NCI-H1092 treated with DMSO at 0.1 percent for 48 hours (cell line): ENCODE results near the gene PTPN22.

Source experiments
- DNase-seq: peaks from one replicate; lab custom pipeline; 2025; lab: John Stamatoyannopoulos, UW

PTPN22 gene

DNA sequence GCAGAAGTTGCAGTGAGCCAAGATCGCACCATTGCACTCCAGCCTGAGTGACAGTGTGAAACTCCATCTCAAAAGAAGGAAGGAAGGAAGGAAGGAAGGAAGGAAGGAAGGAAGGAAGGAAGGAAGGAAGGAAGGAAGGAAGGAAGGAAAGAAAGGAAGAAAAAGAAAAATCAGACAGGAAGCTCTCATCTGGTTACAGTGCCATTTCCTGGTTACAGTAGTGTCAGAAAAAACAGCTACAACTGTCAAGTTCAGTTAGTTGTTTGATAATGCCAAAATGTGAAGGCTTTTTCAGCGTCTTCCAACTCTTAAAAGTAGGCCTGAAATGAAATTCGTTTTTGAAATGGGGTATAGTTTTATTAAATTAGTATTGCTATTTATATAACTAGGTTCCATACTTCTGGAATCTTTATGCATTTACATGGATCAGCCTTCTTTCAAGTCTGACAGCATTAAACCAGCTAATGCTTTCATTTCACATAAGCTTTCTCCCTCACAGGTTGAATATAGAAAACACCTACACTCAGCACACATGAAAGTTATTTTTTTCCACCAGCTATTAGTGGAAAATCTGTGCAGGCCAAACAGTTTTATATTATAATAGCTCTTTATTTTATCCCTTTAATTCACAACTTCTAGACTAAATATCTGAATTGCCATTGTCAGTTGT is 21.2 kb downstream of the PTPN22 start:
- DNase-seq = no peak

DNA sequence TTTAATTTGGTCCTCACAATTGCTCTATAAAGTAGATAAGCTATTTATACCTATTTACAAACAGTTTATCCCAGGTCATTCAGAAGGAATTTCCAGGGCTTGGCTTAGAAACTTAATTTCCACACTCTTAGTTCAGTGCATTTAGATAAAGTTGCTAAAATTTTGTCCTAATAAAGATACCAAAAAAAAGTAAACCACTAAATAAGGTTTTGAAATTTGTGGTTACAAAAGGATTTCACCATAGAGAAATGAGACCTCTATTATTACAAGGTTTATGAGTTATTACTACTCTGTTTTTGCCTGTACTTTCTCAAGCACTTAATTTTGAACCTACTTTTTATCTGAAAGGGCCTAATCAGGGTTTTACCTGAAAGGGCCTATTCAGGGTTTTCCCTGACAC is 22.4 kb downstream of the PTPN22 start:
- DNase-seq = no peak

DNA sequence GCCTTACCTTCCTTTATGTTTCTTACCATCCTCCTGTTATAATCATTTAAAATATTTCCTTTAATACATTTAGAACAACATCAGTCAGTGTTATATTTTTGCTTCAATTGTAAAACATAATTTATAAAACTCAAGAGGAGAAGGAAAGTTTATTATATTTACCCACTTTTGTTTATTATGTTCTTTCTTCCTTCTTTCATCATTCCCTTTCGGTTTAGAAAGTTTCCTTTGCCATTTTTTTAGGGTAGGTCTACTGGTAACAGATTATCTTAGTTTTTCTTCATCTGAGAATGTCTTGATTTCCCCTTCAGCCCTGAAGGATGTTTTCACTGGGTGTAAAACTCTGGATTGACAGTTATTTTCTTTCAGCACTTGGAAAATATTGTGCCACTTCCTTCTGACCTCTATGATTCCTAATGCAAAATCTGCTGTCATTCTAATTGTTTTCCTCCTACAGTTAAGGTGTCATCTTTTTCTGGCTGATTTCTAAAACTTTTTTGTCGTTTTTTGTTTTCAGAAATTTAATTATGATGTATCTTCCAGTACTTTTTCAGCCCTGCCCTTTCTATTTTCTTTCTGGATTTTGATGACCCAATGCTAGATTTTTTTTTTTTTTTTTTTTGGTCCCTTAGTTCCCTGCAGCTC is 25.0 kb downstream of the PTPN22 start:
- no peak for DNase-seq

DNA sequence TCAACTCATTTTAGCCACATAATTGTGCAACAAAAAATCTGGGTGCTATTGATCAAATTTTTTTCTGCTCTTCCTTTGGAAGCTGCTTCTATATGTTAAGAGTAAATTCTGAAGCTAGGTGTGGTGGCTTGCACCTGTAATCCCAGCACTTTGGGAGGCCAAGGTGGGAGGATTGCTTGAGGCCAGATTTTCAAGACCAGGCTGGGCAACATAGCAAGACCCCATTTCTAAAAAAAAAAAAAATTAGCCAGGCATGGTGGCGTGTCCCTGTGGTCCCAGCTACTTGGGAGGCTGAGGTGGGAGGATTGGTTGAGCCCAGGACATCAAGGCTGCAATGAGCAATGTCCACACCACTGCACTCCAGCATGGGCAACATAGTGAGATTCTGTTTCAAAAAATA is 35.0 kb downstream of the PTPN22 start:
- no peak for DNase-seq

DNA sequence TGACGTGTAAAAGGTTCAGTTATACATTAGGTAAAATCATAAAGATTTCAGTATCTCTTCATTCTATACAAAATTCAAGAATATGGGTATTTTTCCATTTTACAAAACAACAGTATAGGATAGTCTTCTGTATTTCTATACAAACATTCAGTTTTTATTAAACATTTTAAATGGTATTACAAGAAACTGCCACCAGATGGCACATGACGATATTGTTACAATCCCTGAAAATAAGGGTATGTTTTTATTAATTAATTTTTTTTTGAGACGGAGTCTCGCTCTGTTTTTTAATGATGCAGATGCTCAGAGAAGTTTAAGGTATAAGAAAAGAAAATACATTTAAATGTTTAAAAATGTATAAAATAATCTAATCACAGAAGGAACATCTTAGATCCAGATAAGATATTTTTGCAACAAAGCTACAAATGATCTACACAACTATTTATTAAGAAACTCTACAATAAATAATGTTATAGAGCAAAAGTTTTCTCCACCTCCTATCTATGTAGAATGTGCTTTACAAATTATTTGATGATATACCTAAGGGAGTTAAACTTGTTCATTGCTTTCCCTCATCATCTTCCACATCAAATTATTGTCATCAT is 35.7 kb downstream of the PTPN22 start:
- DNase-seq = peak; percentile 25

DNA sequence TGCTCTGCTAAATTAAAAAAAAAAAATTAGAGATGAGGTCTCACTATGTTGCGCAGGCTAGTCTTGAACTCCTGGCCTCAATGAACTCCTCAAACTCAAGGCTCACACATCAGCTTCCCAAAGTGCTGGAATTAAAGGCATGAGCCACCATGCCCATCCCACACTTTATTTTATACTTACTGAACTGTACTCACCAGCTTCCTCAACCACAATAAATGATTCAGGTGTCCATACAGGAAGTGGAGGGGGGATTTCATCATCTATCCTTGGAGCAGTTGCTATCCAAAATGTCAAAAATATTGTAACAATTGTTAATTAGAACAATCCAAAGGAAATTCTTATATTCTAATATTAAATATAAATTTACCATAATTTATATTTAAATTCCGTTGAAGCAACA is 36.8 kb downstream of the PTPN22 start:
- no peak for DNase-seq

DNA sequence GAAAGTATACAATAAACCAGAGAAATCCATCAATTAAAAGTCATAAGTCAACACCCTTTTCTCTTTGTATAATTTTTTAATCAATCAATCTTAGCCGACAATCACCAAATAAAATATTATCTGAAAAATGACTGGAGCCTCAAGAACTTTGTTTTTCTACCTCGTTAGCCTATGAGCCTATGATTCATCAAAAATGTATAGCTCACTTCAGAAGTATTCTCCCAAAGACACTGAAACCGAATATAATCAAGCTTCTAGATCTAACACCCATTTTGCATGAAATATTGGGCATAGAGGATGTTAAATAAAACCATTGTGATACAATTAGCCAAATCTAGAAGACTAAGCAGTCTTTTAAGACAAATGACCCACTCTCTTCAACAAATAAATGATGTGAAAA is 41.5 kb downstream of the PTPN22 start:
- no peak for DNase-seq

DNA sequence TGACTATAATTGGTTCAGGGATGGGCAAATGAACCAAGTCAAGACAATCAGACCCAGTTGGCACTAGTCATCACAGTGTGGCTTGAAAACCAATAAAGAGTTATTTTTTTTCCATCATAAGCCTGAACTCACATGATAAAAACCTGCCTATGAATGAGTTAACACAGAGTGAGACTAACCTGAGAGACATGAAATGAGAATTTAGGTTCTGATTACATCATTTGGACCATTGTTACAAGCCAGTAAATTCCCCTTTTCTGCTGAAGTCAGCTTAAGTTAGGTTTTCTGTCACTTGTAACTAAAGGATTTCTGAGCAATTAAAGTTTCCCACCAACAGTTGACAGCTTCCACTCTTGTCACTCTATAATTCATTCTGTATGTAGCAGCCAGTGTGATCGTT is 49.6 kb downstream of the PTPN22 start:
- DNase-seq = no peak

DNA sequence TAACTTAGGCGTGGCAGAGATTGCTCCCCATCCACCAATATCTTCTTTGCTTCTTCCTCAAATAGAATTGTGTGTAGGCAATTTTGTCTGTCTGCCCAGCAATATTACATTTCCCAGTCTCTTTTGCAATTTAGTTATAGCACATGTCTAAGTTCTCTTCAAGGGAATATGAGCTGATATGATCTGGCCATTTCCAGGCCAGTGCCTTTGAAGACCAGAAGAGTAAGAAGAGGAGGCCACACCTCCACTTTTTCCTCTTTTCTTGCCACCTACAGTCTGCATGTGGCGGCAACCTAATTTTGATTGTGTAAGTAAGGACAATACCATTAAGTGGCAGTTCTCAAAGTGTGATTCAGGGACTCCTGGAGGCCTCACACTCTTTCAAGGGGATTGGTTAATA is 52.9 kb downstream of the PTPN22 start:
- no peak for DNase-seq

DNA sequence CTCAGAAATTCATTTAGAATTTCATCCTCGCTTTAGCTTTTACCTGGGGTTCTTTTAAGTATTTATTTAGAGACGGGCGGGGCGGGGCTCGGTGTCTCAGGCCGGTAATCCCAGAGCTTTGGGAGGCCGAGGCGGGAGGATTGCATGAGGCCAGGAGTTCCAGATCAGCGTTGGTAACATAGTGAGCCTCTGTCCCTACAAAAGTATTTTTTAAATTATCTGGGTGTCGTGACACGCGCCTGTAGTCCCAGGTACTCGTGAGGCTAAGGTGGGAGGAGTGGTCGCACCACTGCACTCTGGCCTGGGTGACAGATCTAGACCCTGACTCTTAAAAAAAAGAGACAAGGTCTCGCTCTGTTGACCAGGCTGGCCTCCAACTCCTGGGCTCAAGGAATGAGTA is 58.3 kb downstream of the PTPN22 start:
- DNase-seq = no peak

DNA sequence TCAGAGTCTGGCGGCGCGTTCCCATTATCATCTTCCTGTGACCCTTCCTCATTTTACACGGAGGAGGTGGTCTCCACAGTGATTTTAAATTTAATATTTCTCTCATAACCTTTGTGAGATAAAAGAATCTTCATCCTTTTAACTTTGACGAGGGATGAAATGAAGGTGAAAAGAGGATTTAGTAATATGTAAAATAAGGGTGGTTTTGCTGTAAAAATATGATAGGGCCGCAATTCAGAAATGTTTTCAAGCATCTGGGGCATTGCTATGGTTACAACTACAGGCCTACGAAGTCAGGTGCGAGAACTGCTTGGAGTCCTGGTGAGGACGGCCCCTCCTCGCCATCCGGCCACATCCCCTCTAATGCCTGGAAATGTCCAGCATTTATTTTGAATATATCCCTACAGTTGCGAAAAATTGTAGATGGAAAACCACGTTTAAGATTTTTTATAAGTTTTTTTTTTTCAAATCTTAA is 58.8 kb downstream of the PTPN22 start:
- no peak for DNase-seq

DNA sequence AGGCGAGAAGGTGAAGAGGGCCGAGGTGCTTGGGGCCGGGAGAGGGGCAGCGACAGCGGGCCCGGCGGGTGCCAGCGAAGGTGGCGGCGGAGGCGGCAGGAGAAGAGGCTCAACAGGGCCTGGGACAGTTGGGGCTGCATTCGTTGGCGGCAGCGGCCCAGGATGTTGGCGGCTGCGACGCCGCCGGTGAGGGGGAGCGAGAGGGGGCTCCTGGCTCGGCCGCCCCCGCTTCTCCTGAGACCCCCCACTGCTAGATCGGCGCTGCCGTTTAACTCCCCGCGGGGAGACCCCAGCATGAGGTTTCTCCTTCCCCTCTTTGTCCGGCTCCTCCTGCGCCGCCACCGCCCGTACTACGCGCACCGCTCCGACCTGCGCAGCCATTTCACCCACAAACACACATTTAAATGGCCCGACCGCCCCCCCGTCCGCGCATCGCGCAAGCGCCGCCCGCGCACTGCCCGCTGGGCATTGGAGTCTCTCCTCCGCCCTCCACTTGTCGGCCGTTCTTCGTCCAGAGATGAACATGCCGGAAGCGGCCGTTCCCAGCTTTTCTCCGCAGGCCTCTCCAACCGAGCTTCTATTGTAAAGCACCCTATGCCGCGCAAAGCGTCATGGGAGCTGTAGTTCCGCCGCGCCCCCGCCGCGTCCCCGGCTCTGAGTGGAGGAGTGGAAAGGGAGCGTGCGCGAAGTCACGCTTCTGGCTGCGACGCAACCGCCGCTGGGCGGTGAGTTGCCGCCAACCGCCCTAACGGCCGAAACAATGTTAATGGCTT is 59.4 kb downstream of the PTPN22 start, which contains the start of gene RSBN1:
RSBN1 (minus strand) TSS at position 589 of the 773 bp plus-strand sequence; CDS start at position 525, 64 bp downstream.
- peak; percentile 99 for DNase-seq

DNA sequence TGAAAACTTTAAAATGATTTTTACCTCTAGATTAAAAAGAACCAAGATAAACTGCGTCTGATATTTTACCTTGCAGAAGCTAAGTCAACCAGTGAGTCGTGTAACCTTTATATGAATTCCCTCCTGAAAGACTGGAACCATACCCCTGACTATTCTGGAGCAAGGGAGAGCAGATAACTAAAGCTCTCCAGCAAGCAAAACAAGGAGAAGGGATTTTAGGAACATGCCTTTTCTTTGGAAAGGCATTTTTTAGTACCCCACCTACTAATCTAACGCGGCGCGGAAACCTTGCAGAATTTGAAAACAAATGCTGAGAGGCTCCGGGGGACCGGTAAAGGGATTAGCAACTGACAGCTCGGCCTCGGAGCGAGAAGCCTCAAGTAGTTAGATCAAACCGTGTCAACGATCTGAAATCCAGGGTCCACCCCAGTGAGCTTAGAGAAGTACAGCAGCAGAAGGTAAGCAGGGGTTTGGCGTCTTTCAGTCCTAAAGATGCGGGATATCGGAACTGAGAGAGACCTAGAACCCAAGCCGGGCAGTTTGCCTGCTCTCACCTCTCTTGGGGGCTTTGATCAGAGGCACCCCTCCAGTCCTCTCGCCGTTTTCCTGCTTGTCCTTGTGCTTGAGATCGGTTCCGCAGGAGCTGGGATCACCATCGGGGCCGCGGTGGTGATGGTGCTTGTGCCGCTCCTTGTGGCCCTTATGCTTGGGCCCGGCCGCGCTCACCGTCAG is 60.2 kb downstream of the PTPN22 start:
- peak; percentile 62 for DNase-seq

DNA sequence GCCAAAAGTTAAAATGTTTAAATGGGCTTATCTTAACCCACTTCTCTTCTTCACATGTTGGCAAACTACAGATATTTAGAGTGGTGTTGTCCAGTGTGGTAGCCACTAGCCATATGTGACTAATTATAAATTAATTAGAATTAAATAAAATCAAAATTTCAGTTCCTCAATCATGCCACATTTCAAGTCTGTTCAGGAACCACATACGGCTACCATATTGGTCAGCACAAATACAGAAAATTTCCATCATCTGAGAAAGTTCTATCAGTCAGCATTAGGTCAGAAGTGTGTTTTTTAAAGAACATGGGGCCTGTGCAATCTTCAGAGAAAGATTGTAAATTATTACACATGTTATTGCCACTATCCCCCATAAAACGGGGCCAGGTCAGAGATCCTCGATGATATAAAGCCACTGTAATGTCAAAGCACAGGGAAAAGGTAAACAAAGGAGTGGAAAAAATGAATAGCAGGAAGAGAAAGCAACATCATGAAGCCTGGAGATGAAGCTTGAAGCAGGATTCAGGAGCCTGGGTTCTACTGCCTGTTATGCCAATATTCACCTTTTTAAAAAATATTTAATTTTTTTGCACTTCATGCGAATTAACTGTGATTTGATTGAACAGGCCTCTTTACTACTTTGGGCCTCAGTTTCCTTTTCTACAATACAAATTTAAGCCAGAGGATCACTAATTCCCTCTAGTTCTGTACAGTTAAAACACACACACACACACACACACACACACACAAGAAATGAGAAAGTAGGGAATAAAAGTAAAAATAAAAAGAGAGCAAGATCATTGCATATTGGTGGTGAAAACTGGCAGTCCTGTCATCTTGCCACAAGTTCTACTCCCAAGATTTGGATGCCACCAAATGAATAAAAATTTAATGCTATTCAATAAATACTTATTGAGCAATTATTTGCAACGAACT is 61.6 kb downstream of the PTPN22 start:
- DNase-seq = no peak

DNA sequence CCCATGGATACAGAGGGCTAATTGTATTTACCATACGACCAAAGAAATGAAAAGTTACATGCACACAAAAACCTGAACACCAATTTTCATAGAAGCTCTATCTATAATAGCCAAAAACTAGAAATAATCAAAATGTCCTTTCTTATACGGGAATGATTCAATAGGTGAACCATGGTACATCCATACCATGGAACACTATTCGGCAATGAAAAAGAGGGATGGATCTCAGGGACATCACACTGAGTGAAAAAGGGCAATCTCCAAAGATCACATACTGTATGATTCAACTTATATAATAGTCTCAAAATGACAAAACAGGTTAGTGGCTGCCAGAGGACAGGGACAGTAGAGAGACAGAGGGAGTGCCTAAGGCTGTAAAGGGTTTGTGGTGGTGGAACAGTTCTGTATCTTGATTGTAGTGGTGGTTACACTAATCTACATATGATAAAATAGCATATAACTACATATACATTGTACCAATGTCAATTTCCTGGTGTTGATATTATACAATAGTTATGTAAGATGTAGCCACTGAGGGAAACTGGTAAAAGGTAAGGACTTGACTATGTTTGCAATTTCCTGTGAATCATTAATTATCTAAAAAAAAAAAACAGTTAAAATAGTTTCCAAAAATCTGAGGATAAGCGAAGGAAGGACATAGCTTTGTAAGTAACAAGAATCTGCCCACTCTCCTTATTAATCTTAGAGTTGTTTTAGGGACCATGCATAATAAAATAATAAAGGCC is 62.9 kb downstream of the PTPN22 start:
- DNase-seq = no peak

DNA sequence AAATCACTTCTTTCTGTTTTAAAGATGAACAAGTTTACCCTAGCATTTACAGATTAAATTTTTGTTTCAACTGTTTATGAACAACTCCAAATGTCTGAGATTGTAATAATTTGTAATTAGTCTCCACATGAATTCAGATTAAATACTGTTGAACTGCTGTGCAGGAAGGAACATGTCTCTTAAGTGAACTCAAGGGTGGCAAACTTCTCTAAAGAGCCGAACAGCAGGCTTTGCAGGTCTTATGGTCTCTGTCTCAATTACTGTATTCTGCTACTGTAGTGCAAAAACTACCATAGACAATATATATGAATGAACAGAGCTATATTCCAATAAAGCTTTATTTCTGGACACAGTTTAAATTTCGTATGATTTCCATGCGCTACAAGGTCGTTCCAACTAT is 65.9 kb downstream of the PTPN22 start:
- DNase-seq = no peak

DNA sequence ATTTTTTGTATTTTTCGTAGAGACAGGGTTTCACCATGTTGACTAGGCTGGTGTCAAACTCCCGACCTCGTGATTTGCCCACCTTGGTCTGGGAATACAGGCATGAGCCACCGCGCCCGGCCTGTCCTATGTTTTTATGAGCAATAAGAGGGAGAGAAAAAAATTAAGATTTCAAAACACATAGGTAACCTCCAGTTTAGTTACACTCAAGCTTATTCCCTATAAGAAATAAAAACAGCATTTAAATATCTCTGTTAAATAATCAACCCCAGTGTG is 66.3 kb downstream of the PTPN22 start:
- no peak for DNase-seq

DNA sequence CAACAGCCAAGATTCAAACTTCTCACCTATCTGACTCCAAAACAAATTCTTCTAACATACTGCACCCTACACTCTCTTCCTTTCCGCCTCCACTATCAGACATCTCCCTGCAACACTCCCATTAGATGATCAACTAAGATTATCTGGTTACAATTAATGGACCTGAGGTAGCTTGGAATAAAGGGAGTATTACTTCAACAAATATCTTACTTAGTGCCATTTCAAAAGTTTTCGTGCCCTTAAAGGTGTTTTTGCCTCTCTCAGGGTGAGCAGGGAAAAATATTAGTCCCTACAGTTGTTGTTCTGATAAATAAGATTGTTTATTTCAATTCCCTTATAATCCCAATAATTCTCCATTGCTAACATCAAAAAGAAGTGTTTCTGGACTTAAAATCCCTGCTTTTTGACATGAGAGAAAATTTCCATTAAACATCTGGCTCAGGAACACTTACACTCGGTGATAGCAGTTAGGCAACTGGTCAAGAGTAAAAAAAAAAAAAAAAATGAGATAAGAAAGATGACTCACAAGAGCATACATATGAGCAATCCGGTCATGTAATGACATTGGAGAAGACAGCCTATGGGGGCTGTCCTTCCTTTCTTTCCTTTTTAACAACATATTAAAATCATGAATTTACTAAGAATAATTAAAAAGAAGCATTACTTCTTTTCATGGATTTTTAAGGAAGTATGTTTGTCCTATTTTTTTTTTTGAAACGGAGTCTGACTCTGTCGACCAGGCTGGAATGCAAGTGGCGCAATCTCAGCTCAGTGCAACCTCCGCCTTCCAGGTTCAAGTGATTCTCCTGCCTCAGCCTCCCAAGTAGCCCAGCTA is 66.9 kb downstream of the PTPN22 start:
- no peak for DNase-seq

DNA sequence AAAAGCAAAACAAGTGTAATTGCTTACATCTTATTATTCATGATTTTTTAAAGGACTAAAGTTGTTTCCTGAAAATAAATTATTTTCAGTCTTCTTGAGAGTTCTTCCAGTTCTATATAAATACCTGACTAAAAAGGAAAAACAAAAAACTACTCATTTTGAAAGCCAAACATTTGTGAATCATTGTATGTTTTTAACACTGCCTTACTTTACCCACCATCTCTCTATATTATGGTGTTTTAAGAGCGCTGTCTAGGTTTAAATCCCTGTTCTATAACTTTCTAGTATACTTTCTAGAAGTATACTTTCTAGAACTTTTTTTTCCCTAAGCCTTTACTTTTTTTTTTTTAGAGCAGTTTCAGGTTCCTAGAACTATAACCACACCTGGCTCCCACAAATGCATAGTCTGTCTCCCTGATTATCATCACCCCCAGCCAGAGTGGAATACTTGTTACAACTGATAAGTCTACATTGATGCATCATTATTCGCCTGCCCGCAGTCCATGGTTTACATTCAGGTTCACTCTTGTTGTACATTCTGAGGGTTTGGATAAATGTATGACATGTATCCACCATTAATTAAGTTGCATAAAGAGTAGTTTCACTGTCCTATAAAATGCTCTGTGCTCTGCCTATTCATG is 69.0 kb downstream of the PTPN22 start:
- DNase-seq = no peak
